H1 (cell line): ENCODE measurements around the gene BDP1. TPM values are rescaled to one million over a fixed set of nuclear protein-coding genes. Genes with fewer than 3 reads are reported as not detected.
"Not testable (repeated sequence)": the region's sequence is repeated elsewhere in the genome, so short reads cannot be mapped to it uniquely, and the experiment has no call there.

Experiments
- CTCF ChIA-PET: fragments of 300-600 bp; sonication (Branson Sonifier 250); formaldehyde crosslinking; loops from one replicate; lab custom pipeline; 2021; ENCODE audit not compliant: partially characterized antibody; lab: Charles Lee
- POLR2A ChIA-PET: fragments of 300-600 bp; sonication (Branson Sonifier 250); formaldehyde crosslinking; loops from one replicate; lab custom pipeline; 2021; ENCODE audit warnings: inconsistent platforms; ENCODE audit not compliant: partially characterized antibody; lab: Charles Lee
- DNase-seq, 2 experiments: peaks; one replicate each; pipeline versions ENCODE4 v3.0.0 to v3.0.0-alpha.2; 2010 to 2022; ENCODE audit warnings: low spot score in 2 of 2, low read depth in 1 of 2, mixed read lengths in 1 of 2
- FAIRE-seq: peaks from 2 replicates; lab custom pipeline; 2011; peaks lifted over from hg19 to GRCh38; lab: Jason Lieb, UNC
- H2AFZ ChIP-seq: 2 replicates; pipeline ENCODE4 v1.8.1; 2012; ENCODE audit warnings: low read length, inconsistent platforms
- H2AK5ac ChIP-seq: 2 replicates; pipeline ENCODE4 v1.6.1; 2013; ENCODE audit warnings: low read depth, low read length
- H2BK120ac ChIP-seq: replicated peaks from 2 replicates; pipeline ENCODE3; 2013; ENCODE audit warnings: low read depth, low read length, inconsistent platforms
- H2BK12ac ChIP-seq: 2 replicates; pipeline ENCODE4 v1.6.1; 2013; ENCODE audit warnings: low read depth, low read length
- H2BK15ac ChIP-seq: 2 replicates; pipeline ENCODE4 v1.6.1; 2013; ENCODE audit warnings: low read length
- H2BK20ac ChIP-seq: 2 replicates; pipeline ENCODE4 v1.6.1; 2013; ENCODE audit warnings: low read length
- H2BK5ac ChIP-seq: 2 replicates; pipeline ENCODE4 v1.6.1; 2013; ENCODE audit warnings: low read depth, low read length
- H3K14ac ChIP-seq: 2 replicates; pipeline ENCODE4 v1.6.1; 2013; ENCODE audit warnings: inconsistent platforms; ENCODE audit not compliant: insufficient read length
- H3K18ac ChIP-seq: 2 replicates; pipeline ENCODE4 v1.6.1; 2013; ENCODE audit warnings: low read length; ENCODE audit errors: extremely low read depth
- H3K23ac ChIP-seq: 2 replicates; pipeline ENCODE4 v1.6.1; 2013; ENCODE audit warnings: inconsistent platforms; ENCODE audit not compliant: insufficient read length
- H3K23me2 ChIP-seq: 2 replicates; pipeline ENCODE4 v1.6.1; 2013; ENCODE audit warnings: low read depth, low read length
- H3K27ac ChIP-seq: 2 replicates; pipeline ENCODE4 v1.6.1; 2011; ENCODE audit warnings: low read depth, low read length, inconsistent platforms
- H3K27me3 ChIP-seq, 4 experiments: replicated peaks in 1 of 4; 1 replicate in 1 of 4; 2 replicates in 3 of 4; pipeline versions ENCODE4 v1.6.1 to v1.8.1; 2011 to 2013; ENCODE audit warnings: low read length in 3 of 4, mild to moderate bottlenecking in 3 of 4, inconsistent platforms in 2 of 4, mixed read lengths in 2 of 4, moderate library complexity in 1 of 4; ENCODE audit not compliant: control insufficient read depth in 3 of 4, insufficient read depth in 3 of 4; ENCODE audit errors: extremely low read depth in 1 of 4
- H3K36me3 ChIP-seq, 4 experiments: 2 replicates each; pipeline versions ENCODE4 v1.6.1 to v1.8.1; 2011 to 2013; ENCODE audit warnings: mild to moderate bottlenecking in 4 of 4, low read length in 3 of 4, moderate library complexity in 2 of 4, control low read depth in 1 of 4, inconsistent platforms in 1 of 4; ENCODE audit not compliant: insufficient read depth in 4 of 4, control insufficient read depth in 2 of 4
- H3K4ac ChIP-seq: replicated peaks from 2 replicates; pipeline ENCODE3; 2013; ENCODE audit warnings: low read length, low read depth, mixed read lengths, inconsistent platforms; ENCODE audit not compliant: insufficient read length
- H3K4me1 ChIP-seq, 4 experiments: replicated peaks in 1 of 4; 1 replicate in 1 of 4; 2 replicates in 3 of 4; pipeline versions ENCODE4 v1.6.1 to v1.8.1; 2011 to 2013; ENCODE audit warnings: low read length in 3 of 4, inconsistent platforms in 2 of 4, mixed read lengths in 1 of 4; ENCODE audit not compliant: insufficient read depth in 4 of 4, control insufficient read depth in 3 of 4
- H3K4me2 ChIP-seq, 2 experiments: 2 replicates each; pipeline versions ENCODE4 v1.6.1 to v1.8.1; 2011 to 2013; ENCODE audit warnings: low read depth in 2 of 2, low read length in 2 of 2, control low read depth in 1 of 2, inconsistent platforms in 1 of 2, mild to moderate bottlenecking in 1 of 2; ENCODE audit not compliant: insufficient read depth in 1 of 2
- H3K4me3 ChIP-seq, 4 experiments: fragments of 200-600, 300-600 bp in 1 of 4; sonication (generic), shearing (Covaris generic), sonication (Bioruptor Twin) in 1 of 4; 2 replicates each; pipeline versions ENCODE4 v1.5.1 to v1.8.1; 2011 to 2016; ENCODE audit warnings: low read length in 4 of 4, low read depth in 3 of 4, control low read depth in 2 of 4, inconsistent platforms in 2 of 4, mild to moderate bottlenecking in 2 of 4, mixed read lengths in 1 of 4, moderate library complexity in 1 of 4; ENCODE audit not compliant: insufficient read depth in 2 of 4; ENCODE audit errors: extremely low read depth in 1 of 4
- H3K56ac ChIP-seq: replicated peaks from 2 replicates; pipeline ENCODE3; 2013; ENCODE audit warnings: low read depth, mild to moderate bottlenecking, mixed read lengths, low read length, inconsistent platforms; ENCODE audit not compliant: insufficient read length
- H3K79me1 ChIP-seq: 2 replicates; pipeline ENCODE4 v1.6.1; 2013; ENCODE audit warnings: low read depth, low read length, control low read depth
- H3K79me2 ChIP-seq, 2 experiments: 2 replicates each; pipeline versions ENCODE4 v1.6.1 to v1.8.1; 2012 to 2013; ENCODE audit warnings: low read length in 2 of 2, mild to moderate bottlenecking in 2 of 2, inconsistent platforms in 1 of 2; ENCODE audit not compliant: insufficient read depth in 2 of 2, control insufficient read depth in 1 of 2
- H3K9ac ChIP-seq, 4 experiments: replicated peaks in 1 of 4; 1 replicate in 1 of 4; 2 replicates in 3 of 4; pipeline versions ENCODE4 v1.6.1 to v1.8.1; 2011 to 2013; ENCODE audit warnings: low read depth in 3 of 4, low read length in 3 of 4, control low read depth in 2 of 4, mild to moderate bottlenecking in 2 of 4, moderate library complexity in 2 of 4, inconsistent platforms in 1 of 4; ENCODE audit errors: extremely low read depth in 1 of 4
- H3K9me3 ChIP-seq, 2 experiments: 2 replicates each; pipeline versions ENCODE4 v1.6.1 to v1.8.1; 2012 to 2013; ENCODE audit warnings: mild to moderate bottlenecking in 2 of 2, moderate library complexity in 2 of 2, control low read depth in 1 of 2, inconsistent platforms in 1 of 2, low read depth in 1 of 2, low read length in 1 of 2, mixed read lengths in 1 of 2; ENCODE audit not compliant: insufficient read depth in 2 of 2
- H4K20me1 ChIP-seq, 2 experiments: replicated peaks in 1 of 2; 2 replicates each; pipeline versions ENCODE3 to v1.8.1; 2011 to 2013; ENCODE audit warnings: inconsistent platforms in 2 of 2, low read length in 2 of 2, mild to moderate bottlenecking in 1 of 2; ENCODE audit not compliant: insufficient read depth in 2 of 2, control insufficient read depth in 1 of 2
- H4K5ac ChIP-seq: 2 replicates; pipeline ENCODE4 v1.6.1; 2013; ENCODE audit warnings: low read length, low read depth, mixed read lengths, inconsistent platforms; ENCODE audit not compliant: insufficient read length
- H4K8ac ChIP-seq: 2 replicates; pipeline ENCODE4 v1.8.0; 2013; ENCODE audit warnings: mild to moderate bottlenecking, moderate library complexity, low read length, inconsistent platforms; ENCODE audit not compliant: insufficient read depth; ENCODE audit errors: extremely low read depth
- H4K91ac ChIP-seq: replicated peaks from 2 replicates; pipeline ENCODE3; 2013; ENCODE audit warnings: low read length, mixed read lengths, inconsistent platforms; ENCODE audit not compliant: insufficient read length
- WGBS, 2 experiments: shearing (Covaris generic) in 1 of 2; methylation state at CpG; one replicate each; pipeline versions ENCODE4 v1.1.6 to v1.1.7; 2013 to 2015; ENCODE audit warnings: low lambda C conversion rate in 2 of 2, mixed read lengths in 2 of 2, inconsistent platforms in 1 of 2, low coverage in 1 of 2, missing lambda C conversion rate in 1 of 2; ENCODE audit not compliant: insufficient replicate concordance in 2 of 2, insufficient coverage in 1 of 2, insufficient read length in 1 of 2; ENCODE audit errors: extremely low coverage in 1 of 2, missing lambda C conversion rate in 1 of 2; 5-methylcytosine and 5-hydroxymethylcytosine counted together
- polyA plus RNA-seq, 7 experiments: library from polyadenylated mRNA; depleted of rRNA in 3 of 7; stranded (reverse) in 5 of 7; unstranded in 2 of 7; fragments of >200 nt in 5 of 7; fragments of 200-250 nt in 2 of 7; gene quantifications; 1 replicate in 5 of 7; 2 replicates in 1 of 7; 4 replicates in 1 of 7; pipeline versions ENCODE4 v1.2.1 to v1.2.3, GENCODE V29; 2011 to 2013; ENCODE audit warnings: missing spikeins in 2 of 7, mixed read lengths in 2 of 7
- total RNA-seq: library from RNA; stranded (reverse); fragmentation: NEBNext Ultra II Directional; extraction: Animal tissue kit (Norgen Biotek cat#: 25700); gene quantifications from 2 replicates; pipeline ENCODE4 v1.2.1, GENCODE V29; 2021

BDP1 gene
- total and polyA plus RNA-seq, 2 of the 8 experiments (the other 6 are each of a cell fraction or from before 2014, with no cell fraction given) = 4.7 to 32.1 TPM

DNA sequence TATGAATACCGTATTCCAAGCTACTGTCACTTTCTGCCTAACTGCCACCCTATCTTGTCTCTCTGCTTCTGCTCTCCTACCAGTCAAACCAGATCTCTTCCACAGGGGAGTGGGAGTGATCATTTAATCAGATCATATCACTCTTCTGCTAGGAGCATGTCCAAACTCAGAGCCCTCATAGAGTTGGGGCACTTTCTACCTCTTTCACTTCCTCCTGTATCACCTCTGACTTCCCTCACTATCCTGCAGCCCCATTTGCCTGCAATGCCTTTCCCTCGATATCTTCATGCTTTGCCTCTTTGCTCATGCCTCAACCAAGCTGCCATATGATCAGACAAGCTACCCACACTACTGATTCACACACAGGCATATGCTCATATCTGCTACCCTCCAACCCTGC is 45.4 kb upstream of the BDP1 start:
- H4K91ac ChIP-seq, H3K79me2 ChIP-seq, H3K4me2 ChIP-seq, H3K23ac ChIP-seq, H3K18ac ChIP-seq, H2BK120ac ChIP-seq, H3K27ac ChIP-seq, CTCF ChIA-PET, H3K36me3 ChIP-seq, H3K9me3 ChIP-seq, H4K5ac ChIP-seq, H4K8ac ChIP-seq, H2BK12ac ChIP-seq, DNase-seq, H3K4me1 ChIP-seq, H3K23me2 ChIP-seq, POLR2A ChIA-PET, H3K14ac ChIP-seq, H3K56ac ChIP-seq, H3K79me1 ChIP-seq, H2BK5ac ChIP-seq, H3K4ac ChIP-seq, H4K20me1 ChIP-seq, H2AK5ac ChIP-seq, H3K9ac ChIP-seq, H2BK15ac ChIP-seq, H3K4me3 ChIP-seq, H2AFZ ChIP-seq, H2BK20ac ChIP-seq, H3K27me3 ChIP-seq: not testable (repeated sequence)
- FAIRE-seq = peak; percentile 28
- WGBS, 2 experiments = 95% methylated on average over 2 of the region's 2 CpGs; no CpG with 5 or more reads in 1 of the 2 experiments

DNA sequence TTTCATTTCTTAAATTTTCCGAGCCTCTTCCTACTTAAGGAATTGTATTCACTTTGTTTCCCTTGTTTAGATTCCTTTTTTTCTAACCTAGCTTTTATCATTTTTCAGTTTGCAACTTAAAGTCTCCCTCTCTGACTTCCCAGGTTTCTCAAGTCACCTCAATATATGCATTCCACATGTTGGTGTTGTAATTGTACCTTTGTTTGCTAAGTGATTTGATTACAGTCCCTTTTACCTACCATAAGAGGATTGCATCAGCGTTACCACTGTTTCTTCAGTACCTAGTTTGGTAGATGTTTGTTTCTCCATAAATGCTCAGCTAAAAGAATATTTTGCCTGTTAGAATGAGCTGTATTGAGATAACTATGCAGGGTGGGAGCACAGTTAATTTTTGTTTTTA is 39.8 kb upstream of the BDP1 start:
- H3K9ac ChIP-seq, H3K23ac ChIP-seq, H2BK15ac ChIP-seq, FAIRE-seq, H2BK120ac ChIP-seq, H4K5ac ChIP-seq, H3K27me3 ChIP-seq, H4K91ac ChIP-seq, H3K14ac ChIP-seq, H3K23me2 ChIP-seq, H2AK5ac ChIP-seq, H3K4ac ChIP-seq, H4K8ac ChIP-seq, H3K4me3 ChIP-seq, H3K79me1 ChIP-seq, DNase-seq, H2BK20ac ChIP-seq, H2BK12ac ChIP-seq, H4K20me1 ChIP-seq, H3K27ac ChIP-seq, H2AFZ ChIP-seq, H3K79me2 ChIP-seq, POLR2A ChIA-PET, CTCF ChIA-PET, H3K4me2 ChIP-seq, H3K18ac ChIP-seq, H3K4me1 ChIP-seq, H3K9me3 ChIP-seq, H3K36me3 ChIP-seq, H2BK5ac ChIP-seq, H3K56ac ChIP-seq: not testable (repeated sequence)
- WGBS, 2 experiments = 91% methylated on average over 1 of the region's 2 CpGs; no CpG with 5 or more reads in 1 of the 2 experiments
